GM19372 (cell line): Measurements from ENCODE around the gene RFTN1.

ENCODE experiments used
- ATAC-seq: cut with Tn5 transposase; IDR thresholded peaks from one replicate; pipeline ENCODE4 v1.9.1; 2021; ENCODE audit warnings: mild to moderate bottlenecking, low read depth, moderate library complexity; ENCODE audit not compliant: unreplicated experiment

Gene RFTN1

DNA sequence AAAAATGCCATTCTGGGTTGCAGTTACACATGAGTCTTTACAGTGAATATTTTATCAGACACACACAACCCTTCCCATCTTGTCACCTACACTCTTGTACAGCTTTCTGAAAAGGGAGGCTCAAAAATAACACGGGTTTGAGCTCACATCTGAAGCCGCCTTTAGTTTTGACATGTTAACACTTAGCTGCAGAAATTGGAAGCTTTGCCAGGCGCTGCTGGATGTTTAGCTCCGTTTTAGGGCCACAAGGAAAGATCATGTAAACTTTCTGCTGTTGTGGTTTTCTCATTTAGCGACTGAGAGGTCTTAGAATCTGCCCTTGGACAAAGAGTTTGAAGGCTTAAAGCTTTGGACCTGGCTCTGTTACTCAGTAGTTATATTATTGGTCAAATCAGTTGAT lies 128.3 kb downstream of the RFTN1 start:
- no peak for ATAC-seq

DNA sequence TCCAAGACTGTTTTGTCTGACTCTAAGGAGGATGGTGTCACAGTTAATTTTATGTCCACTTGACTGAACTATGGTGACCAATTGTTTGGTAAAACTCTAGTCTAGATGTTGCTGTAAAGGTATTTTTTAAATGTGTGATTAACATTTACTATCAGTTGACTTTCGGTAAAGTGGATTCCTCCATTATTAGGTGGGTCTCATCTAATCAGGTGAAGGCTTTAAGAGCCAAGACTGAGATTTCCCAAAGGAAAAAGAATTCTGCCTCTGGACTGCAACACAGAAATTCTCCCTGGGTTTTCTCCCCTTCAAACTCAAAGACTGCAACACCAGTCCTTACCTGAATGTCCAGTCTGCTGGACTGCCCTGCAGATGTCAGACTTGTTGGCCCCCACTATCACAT lies 129.6 kb downstream of the RFTN1 start:
- ATAC-seq = no peak

DNA sequence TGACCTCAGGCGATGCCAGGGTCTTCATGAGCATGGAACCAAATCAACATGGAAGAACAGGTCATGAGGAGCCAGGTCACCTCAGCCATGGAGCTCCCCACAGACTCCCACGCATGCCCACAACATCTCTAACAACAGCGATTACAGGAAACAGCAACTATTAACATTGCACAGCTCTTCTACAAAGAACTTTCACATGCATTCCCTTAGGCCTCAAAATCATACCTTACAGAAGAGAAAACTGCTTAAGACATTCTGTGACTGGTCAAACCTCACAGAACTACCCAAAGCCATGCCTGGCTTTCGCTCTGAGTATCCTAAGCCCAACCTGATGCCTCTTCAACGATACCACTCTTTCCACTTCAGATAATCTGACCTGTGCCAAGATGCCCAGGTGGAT lies 130.7 kb downstream of the RFTN1 start:
- peak; percentile 36 for ATAC-seq

DNA sequence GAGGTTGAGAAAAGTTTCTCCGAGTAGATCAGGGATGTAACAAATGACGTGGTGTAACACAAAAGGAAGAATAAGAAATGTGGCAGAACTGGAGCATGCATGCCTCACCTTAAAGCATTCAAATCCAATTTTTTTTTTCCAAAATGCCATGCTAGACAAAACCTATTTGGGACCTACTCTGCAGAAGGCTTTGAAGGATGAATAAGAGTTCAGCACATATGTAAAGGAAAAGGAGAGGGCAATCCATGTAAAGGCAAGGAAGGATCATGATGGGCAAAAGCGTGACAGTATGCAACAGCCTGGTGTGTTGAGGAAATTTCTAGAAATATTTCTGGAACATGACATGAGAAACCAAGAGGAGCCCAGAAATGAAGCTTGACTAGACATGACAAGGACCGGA lies 132.1 kb downstream of the RFTN1 start:
- ATAC-seq = no peak

DNA sequence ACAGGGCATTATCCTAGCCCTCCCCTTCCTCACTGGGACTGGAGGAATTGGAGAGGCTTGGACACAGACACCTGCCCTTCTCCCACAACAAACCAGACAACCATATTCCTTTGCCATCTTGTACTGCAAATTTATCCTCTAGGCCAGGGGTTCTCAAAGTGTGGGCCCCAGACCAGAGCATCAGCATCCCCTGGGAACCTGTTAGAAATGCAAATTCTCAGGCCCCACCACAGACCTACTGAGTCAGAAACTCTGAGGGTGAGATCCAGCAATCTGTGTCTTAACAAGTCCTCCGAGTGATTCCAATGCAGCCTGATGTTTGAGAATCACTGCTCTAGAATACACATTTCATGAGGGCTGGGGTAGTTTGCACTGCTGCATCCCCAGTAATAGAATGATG lies 133.1 kb downstream of the RFTN1 start:
- ATAC-seq = no peak

DNA sequence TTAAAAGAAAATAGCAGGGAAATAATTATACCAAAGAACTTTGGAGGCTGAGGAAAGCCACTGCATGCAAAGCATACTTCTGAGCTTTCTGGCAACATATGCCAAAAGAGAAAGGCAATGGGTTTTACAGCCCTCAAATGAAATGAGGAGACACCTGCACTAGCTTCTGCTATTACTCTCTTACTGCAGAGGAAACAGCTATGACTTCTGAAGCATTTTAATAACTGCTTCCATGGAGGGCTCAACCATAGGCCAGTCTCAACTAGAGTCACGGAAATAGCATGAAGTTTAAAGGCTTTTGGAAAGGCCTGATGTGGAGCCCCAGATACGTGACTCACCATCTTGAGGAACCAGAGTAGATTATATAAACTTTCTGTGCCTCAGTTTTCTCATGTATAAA lies 133.7 kb downstream of the RFTN1 start:
- no peak for ATAC-seq

DNA sequence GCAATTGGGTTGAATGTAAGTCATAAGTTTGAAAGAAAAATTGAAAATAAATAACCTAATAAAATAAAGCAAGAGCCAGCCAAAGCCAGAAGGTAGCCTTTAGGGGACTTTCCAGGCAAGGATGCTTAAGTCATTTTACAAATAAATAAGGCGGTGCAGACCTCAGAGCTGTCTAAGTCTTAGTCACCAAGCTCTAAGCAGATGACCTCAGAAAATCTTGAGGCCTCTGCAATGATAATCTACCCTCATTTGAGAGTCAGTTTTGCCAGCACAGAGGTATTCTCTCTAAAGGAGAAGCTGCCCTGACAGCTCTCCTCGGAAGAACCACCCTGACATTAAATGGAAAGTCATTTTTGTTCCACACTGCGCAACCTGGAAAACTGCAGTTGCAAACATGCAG lies 134.6 kb downstream of the RFTN1 start:
- ATAC-seq = peak; percentile 55

DNA sequence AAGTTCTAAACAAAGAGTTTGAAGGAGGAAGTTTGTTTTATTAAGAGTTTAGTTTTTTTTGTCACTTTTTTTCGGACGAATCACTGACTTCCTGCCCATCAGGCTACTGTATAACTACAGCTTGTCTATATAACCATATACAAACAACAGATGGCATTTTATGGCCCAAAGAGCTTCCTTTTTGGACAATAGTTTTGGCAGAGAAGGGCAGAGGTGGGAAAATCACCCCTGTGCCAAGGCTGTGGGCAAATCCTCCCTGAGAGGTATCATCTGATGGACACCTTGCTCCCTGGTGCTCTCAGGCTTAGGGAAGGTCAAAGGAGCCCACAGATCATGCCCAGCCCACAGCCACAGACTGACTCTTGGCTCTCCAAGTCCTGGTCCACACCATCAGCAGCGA lies 135.1 kb downstream of the RFTN1 start:
- no peak for ATAC-seq

DNA sequence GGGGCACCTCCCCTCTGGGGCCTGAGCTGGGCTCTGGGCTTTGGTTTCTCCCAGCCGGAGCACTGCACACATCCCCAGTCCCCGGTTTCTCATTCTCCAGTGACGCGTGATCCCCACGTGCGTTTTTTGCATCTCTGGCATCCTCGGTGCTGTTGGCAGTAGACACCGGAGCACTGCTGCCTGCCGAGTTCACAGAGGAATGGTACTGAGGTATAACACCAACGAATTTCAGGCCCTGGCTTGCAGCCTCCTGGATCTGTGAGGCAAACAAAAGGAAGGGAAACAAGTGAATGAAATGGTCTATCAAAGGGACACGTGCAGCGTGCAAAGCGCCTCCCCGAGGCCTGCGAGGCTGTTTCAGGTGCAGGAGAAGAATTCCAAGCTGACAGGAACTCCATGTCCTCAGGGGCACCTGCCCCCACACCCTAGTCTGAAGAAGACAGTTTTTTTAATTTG lies 135.6 kb downstream of the RFTN1 start:
- ATAC-seq = no peak

DNA sequence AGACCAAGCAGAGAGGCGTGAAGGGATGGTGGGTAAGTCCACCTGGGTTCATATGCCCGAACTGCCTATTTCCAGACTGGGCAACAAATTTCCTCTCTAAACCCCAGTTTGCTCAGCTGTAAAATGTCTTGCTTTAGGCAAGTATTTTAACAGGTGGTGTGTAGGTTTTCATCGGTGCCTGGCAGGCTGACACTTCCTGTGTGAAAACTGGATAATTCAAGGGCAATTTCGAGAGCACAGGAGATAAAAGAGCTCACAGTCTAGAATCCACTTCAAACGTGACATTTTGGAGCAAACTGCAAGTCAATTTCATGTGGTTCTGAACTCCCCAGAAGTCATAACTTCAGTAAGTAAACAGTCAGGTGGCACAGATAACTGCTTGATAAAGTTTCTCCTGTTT lies 136.3 kb downstream of the RFTN1 start:
- ATAC-seq = no peak

DNA sequence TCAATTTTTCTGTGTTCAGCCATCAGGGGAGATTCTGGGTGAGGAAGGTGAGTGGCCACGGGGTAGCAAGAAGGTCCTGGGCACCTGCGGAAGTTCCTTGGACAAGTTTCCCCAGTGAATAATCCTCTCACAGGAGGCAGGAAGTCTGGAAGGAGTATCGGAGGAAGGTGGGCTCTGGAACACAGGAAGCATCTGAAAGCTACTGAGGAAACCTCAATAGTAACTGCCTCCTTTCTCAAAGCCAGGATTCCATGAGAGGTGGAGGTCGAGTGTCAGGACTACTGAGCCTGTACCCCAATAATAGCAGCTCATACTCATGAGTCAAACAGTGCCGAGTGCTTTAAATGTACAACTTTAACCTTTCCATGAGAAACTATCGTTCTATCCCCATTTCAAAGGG lies 137.6 kb downstream of the RFTN1 start:
- no peak for ATAC-seq

DNA sequence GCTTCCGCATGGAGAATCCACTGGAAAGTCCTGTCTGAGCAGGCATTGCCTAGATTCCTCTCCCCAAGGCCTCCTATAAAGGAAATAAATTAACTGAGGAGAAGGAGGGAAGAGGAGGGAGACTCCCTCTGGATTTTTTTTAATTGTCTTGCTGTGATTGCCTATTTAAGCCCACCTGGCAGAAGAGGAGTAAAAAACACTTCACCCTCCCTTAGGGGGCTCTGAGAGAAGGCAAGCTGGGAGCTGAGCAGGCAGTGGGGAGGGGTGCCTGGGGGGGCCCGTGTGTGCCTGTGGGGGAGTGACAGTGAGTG lies 138.6 kb downstream of the RFTN1 start:
- ATAC-seq = no peak

DNA sequence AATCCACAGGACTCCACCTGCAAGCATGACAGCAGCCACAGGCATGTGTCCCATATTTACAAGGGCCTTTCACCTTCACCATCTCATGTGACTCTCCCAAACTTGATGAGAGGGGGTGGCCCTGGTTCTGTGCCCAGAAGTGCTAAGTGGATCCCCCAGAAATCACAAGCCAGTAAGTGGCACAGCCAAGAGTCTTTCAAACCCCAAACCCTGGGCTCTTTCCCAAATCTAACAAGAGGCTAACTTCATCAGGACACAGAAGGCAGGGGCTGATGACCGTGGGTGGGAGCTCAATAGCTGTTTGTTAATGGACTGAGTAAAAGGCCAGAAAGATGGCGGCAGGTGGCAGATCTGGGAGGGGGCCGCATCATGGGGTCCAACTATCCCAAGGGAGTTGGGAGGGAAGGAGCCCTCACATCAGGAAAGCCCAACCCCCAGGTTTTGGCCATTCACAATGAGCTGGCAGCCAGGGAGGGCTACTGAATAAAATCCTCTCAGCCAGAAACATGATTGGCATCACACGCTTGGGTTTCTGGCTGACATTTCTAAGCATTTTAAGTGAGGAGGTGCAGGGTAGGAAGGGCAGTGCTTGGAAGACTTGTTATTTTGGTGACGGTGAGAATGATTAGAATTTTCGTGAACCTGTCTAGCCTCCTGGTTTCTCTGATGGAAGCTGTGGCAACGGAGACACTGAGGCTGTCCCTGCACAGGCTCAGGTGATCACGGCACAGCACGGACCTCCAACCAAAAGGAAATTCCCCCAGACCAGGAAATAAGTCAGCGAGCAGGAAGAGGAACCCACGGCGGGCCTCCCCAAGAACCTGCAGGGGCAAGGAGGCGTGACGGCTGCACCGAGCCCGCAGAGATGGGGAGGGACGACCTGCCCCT lies 139.2 kb downstream of the RFTN1 start:
- peak; percentile 25 for ATAC-seq

DNA sequence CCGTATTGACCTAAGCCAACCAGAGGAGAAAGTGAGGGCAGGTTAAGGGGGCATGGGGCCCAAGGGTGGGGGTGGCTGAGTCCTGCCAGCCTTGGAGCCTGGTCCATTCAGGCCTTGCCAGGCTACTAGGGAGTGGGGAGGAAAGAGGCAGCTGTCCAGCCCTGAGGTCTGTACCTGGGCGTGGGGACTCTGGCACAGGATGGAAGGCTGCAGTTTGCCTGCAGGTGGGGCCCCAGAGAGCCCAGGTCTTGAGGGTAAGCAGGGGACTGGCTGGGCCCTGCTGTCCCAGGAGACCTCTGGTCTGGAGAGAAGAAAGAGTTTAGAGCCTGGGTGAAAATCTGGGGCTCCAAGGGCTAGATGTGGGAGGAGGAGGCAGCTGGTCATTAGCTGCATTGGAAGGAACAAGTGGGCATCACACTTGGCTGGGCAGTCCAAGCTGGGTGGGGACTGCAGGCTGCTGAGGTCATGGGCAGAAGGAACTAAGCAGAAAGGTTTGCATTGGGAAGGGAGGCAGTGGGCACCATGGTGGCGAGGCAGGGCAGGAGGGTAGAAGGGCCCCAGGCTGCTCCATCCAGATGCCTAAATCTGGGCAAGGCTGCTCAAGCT lies 140.1 kb downstream of the RFTN1 start:
- no peak for ATAC-seq

DNA sequence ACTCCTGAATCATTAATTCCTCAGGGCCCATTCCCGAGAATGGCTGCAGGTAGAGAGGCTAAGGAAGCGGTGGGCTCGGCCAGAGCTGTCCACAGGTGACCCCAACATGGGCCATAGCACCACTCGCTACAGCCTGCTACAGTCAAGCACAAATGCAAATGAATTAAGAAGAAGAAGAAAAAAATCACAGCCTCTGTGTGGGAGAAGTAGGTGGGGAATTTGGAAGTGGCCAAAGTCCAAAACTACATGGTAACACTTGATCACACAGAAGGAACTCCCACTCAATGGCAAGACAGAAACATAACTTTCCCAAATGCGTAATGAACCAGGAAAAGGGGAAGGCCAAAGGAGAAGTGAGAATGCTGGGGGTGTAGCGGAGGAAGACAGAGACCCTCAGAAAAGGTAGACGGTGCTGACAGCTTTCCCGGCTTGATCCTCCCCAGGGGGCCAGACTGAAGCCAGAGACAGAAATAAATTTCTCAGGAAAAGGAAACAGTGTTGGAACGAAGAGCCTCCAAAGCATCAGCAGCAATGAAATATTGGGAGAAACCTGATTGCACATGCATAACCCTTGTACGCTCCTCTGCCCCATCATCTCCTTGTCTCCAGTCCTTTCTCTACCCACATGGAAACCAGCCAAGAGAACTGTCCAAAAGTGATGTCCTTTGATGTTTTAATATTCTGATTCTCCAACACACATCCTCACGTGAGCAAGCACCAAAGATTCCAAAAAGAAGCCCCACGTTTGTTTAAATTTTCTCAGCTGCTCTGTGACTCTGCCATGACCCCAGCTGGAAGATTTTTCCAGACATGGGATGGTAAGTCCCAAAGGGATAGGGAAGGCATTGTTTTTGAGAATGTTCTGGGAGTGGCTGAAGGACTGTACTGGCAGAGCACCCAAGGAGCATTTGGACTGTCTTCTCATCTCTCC lies 140.9 kb downstream of the RFTN1 start:
- ATAC-seq = no peak

DNA sequence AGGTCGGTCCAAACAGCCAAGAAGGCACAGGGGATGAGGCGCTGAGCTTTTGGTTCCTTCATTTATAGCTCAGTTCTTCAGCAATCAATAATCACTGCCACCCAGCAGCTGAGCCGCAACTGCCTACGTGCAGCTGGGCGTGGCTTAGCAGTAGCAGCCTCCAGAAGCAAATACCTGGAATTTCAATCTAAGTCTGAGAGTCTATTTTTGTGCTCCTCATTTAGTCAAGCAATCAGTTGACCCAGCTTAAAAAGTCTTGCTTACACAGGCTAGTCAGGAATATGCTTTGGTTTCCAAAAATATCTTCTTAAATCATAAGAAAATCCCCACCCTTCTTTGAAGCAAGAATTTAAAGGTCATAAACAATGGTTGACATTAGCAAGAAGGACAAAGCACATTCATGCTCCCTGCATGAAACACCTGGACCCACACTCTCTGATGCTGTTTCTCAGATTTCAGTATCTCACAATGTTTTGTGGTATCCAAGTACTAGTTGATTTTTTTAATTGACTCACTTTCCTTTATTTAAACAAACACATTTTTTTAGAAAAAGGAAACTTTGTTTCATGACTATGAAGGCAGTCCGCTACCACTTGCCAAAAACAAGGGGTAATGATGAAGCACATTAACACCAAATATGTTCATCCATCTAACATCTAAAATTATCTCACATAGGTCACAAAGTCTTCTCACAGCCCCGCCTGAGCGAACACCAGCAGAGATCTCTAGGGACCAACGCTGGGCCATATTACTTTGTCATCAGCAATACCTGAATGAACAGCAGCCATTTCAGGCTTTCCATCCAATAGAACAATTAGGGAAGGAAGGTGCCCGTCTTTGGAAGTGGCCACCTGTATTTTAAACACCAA lies 142.4 kb downstream of the RFTN1 start:
- ATAC-seq = no peak

DNA sequence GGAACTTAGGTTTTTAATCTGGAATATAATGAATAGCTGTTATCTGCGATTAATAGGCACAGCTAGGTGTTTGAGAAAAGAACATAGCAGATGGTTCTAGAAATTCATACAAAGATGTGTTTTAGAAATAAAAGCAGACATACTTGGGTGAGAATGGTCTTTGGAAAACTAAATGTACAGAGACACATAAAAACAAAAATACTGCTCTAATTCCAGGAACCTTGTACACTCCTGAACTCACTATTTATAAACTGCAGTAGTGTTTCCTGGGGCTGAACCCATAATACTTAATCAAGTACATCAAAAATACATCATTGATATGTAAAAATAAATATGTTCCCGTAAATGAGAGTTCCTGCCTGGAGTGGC lies 143.0 kb downstream of the RFTN1 start:
- no peak for ATAC-seq

DNA sequence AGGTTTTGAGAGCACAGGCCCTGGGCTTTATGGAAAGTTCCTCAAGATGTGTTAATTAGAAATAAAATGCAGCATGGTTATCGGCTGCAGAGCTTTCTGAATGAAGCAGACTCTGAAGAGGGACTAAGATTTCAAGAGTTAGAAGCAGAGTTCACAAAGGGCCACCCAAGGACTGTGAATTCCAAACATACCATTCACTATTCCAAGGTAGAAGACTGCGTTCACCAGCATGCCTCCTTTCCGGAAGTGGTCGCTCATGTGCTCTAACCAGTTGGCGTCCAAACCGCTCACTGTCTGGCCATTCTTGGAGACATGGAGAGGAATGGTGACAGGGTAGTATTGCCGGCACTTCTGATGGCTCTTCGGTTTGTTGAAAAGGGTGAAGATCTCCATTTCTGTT lies 143.6 kb downstream of the RFTN1 start:
- ATAC-seq = no peak

DNA sequence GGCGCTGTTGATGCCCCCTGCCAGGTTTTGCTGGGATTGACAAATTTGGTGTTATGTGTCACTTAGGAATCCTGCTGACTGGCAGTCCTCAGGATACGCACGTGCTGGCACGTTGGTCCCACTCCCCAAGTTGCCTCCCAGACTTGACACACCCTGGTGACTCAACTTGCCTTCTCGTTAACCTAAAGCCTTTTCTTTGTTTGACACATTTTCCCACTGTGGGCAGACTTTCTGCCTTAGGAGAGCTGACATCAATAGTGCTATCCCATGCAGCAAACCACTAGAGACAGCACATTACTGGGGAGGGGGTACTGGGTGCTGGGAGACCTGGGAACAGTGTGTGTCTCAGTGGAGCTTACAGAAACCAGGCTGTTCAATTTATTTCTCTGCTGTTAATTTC lies 144.2 kb downstream of the RFTN1 start:
- ATAC-seq = no peak

DNA sequence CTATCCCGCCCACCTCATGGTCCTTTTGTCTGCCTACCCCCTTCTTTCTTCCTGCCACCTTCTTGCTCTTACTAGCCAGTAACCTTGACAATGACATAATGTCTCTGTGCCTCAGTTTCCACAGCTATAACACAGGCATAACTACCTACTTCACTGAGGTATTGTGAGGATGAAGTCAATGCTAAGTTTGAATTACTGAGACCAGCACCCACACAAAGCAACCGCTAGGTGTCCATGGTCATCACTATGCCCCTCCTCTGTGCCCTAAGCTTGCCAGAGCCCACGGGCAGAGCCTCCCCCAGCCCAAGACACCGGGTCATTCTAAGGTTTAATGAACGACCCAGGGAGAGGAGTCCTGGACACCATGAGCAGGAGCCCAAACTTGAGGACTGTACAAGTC lies 146.9 kb downstream of the RFTN1 start:
- ATAC-seq = no peak
